Breast epithelium (tissue), 4 donors: ENCODE data around the gene NEK6. TPM values are rescaled to one million over a fixed set of nuclear protein-coding genes. Genes with fewer than 3 reads are reported as not detected.

ENCODE experiments used
- DNase-seq, 2 donors: peaks; one replicate each; pipeline ENCODE4 v3.0.0-alpha.2; 2019; ENCODE audit warnings: low spot score in 2 of 2
- H3K27ac ChIP-seq, 2 donors: fragments of 200-600 bp; sonication (generic) in 1 of 2; one replicate each; pipeline ENCODE4 v1.5.1; 2016 to 2019; ENCODE audit warnings: mild to moderate bottlenecking in 1 of 2
- H3K27me3 ChIP-seq, 2 donors: fragments of 200-600 bp; sonication (generic) in 1 of 2; one replicate each; pipeline versions ENCODE4 v1.5.1 to v1.6.0; 2017 to 2019; ENCODE audit warnings: control low read depth in 1 of 2, mild to moderate bottlenecking in 1 of 2
- H3K36me3 ChIP-seq: fragments of 200-600 bp; one replicate; pipeline ENCODE4 v1.5.1; 2019
- H3K4me1 ChIP-seq, 2 donors: fragments of 200-600 bp; sonication (generic); one replicate each; pipeline ENCODE4 v1.5.1; 2016 to 2019; ENCODE audit warnings: control low read depth in 1 of 2
- H3K4me3 ChIP-seq, 3 donors: fragments of 200-600 bp; sonication (generic); 1 replicate in 2 of 3; 2 replicates in 1 of 3; pipeline ENCODE4 v1.5.1; 2016 to 2019; ENCODE audit warnings: mild to moderate bottlenecking in 3 of 3, moderate library complexity in 2 of 3
- H3K9me3 ChIP-seq, 2 donors: fragments of 200-600 bp; sonication (generic) in 1 of 2; one replicate each; pipeline ENCODE4 v1.5.1; 2016 to 2019; ENCODE audit warnings: control low read depth in 1 of 2
- POLR2A ChIP-seq: fragments of 450-650 bp; IDR thresholded peaks from one replicate; pipeline ENCODE4 v1.6.1; 2016; ENCODE audit warnings: antibody characterized with exemption, mild to moderate bottlenecking, moderate library complexity
- POLR2AphosphoS5 ChIP-seq, 3 donors: sonication (generic); formaldehyde crosslinking; IDR thresholded peaks; one replicate each; pipeline ENCODE4 v1.6.1; 2017; ENCODE audit warnings: antibody characterized with exemption in 3 of 3
- intact Hi-C: fragments of 100-400 bp; cut with DNase I; formaldehyde crosslinking; loops from one replicate; pipeline ENCODE4 v1.15.1; 2023; ENCODE audit warnings: low total_unique reads
- total RNA-seq, 3 donors: library from RNA; depleted of rRNA; stranded (reverse); fragments of >200 nt; gene quantifications; one replicate each; pipeline ENCODE4 v1.1.0, GENCODE V29; 2016
- TF ChIP-seq, protein P1 (sequence below), 3 donors: fragments of 450-650 bp; IDR thresholded peaks; one replicate each; pipeline ENCODE4 v1.5.1; 2016 to 2017; ENCODE audit warnings: antibody characterized with exemption in 3 of 3, mild to moderate bottlenecking in 3 of 3, moderate library complexity in 3 of 3

NEK6 gene
- total RNA-seq, 3 donors from 2014 or later, result 17.8 to 31.5 (median 22.2) TPM

DNA sequence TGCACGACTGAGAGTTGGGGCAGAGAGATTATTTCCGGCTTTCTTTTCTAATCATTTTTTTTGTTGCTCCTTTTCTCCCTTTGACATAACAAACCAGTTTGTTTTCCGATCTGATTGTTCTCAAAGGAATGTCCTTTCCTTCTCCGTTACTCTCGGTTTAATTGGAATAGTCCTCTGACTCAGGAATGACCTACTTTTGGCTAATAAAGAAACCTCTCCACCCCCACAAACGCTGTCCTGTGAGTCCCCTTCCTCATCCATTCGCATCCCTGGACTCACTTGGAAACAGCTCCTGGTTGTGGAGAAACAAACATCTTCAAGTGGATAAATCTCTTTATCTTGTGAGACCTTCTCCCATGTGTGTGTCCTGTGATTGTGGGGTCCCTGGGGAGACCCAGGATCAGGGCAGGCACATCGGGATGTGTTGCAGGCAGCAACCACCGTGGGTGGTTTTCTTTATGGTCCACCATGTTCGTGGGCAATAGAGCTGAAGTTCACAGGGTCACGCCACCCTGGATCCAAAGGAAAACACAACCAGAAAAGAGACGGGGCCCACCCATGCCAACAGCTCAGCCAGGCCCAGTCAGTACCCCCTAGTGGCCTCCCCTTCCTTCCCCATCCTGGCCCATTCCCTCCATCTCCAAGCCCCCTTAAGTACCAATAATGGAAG is 45.2 kb upstream of the NEK6 start:
- Histone ChIP-seq H3K9me3 (no peaks in the 10 kb centered on the region), H3K36me3 (no peaks in the 10 kb centered on the region), H3K27ac (no peak overlapping the region), H3K4me3 (no peak overlapping the region), H3K27me3 (no peaks in the 10 kb centered on the region), H3K4me1 (no peaks in the 10 kb centered on the region)
- intact Hi-C loops, result no loop called here
- peak in 1 of 2 donors; percentile 7 for DNase-seq
- TF ChIP-seq POLR2A, result no peak
- TF ChIP-seq, protein P1, sequence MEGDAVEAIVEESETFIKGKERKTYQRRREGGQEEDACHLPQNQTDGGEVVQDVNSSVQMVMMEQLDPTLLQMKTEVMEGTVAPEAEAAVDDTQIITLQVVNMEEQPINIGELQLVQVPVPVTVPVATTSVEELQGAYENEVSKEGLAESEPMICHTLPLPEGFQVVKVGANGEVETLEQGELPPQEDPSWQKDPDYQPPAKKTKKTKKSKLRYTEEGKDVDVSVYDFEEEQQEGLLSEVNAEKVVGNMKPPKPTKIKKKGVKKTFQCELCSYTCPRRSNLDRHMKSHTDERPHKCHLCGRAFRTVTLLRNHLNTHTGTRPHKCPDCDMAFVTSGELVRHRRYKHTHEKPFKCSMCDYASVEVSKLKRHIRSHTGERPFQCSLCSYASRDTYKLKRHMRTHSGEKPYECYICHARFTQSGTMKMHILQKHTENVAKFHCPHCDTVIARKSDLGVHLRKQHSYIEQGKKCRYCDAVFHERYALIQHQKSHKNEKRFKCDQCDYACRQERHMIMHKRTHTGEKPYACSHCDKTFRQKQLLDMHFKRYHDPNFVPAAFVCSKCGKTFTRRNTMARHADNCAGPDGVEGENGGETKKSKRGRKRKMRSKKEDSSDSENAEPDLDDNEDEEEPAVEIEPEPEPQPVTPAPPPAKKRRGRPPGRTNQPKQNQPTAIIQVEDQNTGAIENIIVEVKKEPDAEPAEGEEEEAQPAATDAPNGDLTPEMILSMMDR (IDR thresholded peaks at IDR 0.05), result no peak
- no peak for TF ChIP-seq POLR2AphosphoS5 (IDR thresholded peaks at IDR 0.05)

DNA sequence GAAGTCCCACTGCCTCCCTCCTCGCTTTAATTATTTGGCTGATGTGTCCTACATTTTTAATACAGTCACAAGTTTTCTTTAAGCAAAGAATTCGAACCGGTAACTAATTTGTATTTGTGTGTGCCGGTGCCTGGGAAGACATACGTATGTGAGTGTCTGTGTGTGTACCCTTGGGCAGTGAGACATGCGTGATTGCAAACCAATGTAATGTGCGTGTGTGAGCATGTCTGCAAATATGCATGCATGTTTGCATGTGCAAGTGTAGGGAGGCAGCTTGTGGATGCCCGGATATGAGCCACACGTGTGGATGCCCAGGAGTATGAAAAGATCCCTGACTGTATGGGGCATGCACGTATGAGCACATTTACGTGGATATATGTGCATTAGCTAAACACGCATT is 44.4 kb upstream of the NEK6 start:
- peak in 1 of 2 donors; percentile 14 for DNase-seq
- intact Hi-C loops, result no loop called here
- H3K27me3 ChIP-seq, result no peaks in the 10 kb centered on the region
- no peak overlapping the region for H3K27ac ChIP-seq
- no peaks in the 10 kb centered on the region for H3K36me3 ChIP-seq
- no peaks in the 10 kb centered on the region for H3K9me3 ChIP-seq
- TF ChIP-seq, protein P1 (IDR thresholded peaks at IDR 0.05), result no peak
- no peak for TF ChIP-seq POLR2AphosphoS5 (IDR thresholded peaks at IDR 0.05)
- no peak overlapping the region for H3K4me3 ChIP-seq
- no peaks in the 10 kb centered on the region for H3K4me1 ChIP-seq

DNA sequence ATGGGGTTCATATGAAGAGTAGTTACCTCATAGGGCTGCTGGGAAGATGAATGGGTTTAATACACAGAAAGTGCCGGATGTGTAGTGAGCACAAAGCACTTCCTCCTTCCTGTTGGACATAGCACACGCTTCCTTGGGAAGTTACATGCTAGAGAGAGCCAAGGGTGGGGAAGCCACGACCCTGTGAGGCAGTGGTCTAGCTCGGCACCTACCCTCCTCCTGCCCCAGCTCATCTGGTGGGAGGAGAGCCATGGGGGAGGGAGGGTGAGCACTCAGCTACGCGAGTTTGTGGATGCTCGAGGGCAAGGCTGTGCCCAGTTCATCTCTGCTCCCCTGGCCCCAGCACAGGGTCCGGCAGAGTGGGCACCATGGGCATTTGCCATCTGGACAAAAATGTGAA is 43.6 kb upstream of the NEK6 start:
- TF ChIP-seq POLR2A, result no peak
- no peaks in the 10 kb centered on the region for H3K9me3 ChIP-seq
- H3K4me1 ChIP-seq, result no peaks in the 10 kb centered on the region
- no peaks in the 10 kb centered on the region for H3K36me3 ChIP-seq
- peak in 1 of 2 donors; percentile 28 for DNase-seq
- H3K27ac ChIP-seq, result no peak overlapping the region
- intact Hi-C loops, result no loop called here
- no peak overlapping the region for H3K4me3 ChIP-seq
- H3K27me3 ChIP-seq, result no peaks in the 10 kb centered on the region

DNA sequence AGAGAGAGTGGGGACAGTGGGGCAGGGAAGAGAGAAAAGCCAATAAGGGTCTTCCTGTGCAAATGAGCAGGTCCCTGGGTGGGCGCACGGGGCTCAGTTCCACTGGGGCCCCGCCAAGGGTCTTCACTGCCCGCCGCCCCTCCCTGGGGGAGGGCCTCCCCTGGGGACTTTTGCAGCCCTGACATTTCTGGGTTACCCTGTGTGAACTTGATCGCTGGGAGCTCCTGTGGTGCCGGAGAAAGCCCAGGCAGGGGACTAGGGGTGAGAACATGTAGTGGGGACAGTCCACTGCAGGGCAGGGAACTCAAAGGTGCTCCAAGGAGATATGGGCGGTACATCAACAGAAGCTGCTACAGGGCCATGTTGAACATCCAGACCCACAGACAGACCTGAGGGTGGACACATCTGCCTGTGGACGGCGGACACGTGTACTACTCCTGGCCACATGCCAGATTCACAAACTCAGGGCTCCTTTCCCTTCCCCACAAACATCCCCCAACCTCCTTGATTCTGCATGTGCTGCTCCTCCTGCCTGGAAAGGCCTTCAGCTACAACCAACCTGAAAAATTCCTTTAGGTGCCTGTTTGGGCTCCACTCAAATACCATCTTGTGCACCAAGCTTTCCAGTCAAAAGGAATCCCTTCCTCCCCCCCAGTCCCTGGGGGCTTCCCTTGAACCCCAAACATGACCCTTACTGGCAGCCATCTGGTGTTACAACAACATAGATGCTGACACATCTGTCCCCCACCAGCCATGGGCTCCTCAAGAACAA is 43.0 kb upstream of the NEK6 start:
- Histone ChIP-seq H3K4me1 (no peaks in the 10 kb centered on the region), H3K27me3 (no peaks in the 10 kb centered on the region), H3K27ac (no peak overlapping the region), H3K36me3 (no peaks in the 10 kb centered on the region), H3K4me3 (no peak overlapping the region), H3K9me3 (no peaks in the 10 kb centered on the region)
- intact Hi-C loops, result no loop called here
- TF ChIP-seq POLR2AphosphoS5 (IDR thresholded peaks at IDR 0.05), result no peak
- no peak for TF ChIP-seq POLR2A
- TF ChIP-seq, protein P1 (IDR thresholded peaks at IDR 0.05), result no peak
- peak in 1 of 2 donors; percentile 12 for DNase-seq

DNA sequence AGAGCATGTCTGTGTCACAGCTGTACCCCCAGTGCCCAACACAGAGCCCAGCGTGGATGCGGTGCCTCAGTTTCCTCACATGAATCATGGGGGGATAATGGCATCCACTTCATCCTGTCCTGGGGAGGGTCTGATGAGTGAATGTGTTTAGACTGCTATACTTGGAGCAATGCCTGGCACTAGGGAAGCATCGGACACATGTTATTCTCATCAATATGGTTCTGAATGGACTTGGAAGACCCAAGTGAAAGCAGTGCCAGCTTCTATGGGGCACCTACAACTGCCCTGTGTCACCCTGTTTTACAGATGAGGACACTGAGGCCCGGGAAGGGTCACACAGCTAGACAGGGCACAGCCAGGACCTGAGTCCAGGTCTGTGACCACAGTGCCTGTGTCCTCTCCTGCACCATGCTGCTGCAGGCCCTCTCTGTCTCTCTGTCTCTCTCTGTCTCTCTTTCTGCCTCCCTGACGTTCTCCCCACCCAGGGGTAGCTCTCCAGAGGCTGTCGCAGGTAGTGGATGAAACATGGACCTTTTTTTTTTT is 42.3 kb upstream of the NEK6 start:
- H3K9me3 ChIP-seq, result no peaks in the 10 kb centered on the region
- no peak overlapping the region for H3K4me3 ChIP-seq
- no peak for TF ChIP-seq POLR2A
- intact Hi-C loops, result no loop called here
- H3K4me1 ChIP-seq, result no peaks in the 10 kb centered on the region
- peak in 1 of 2 donors; percentile 12 for DNase-seq
- H3K27ac ChIP-seq, result no peak overlapping the region
- H3K36me3 ChIP-seq, result no peaks in the 10 kb centered on the region
- no peaks in the 10 kb centered on the region for H3K27me3 ChIP-seq

DNA sequence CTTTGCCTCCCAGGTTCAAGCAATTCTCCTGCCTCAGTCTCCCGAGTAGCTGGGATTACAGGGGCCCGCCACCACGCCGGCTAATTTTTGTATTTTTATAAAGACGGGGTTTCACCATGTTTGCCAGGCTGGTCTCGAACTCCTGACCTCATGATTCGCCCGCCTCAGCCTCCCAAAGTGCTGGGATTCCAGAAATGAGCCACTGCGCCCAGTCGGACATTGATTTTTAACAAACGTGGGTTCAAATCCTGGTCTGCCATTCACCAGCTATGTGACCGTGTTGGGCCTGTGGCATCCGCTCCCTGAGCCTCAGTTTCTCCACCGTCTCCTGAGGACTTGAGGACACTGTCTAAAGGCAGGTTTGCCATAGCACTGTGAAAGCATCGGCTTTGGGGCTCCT is 41.8 kb upstream of the NEK6 start:
- DNase-seq, result peak in 1 of 2 donors; percentile 28
- H3K4me1 ChIP-seq, result no peaks in the 10 kb centered on the region
- H3K27me3 ChIP-seq, result no peaks in the 10 kb centered on the region
- TF ChIP-seq, protein P1 (IDR thresholded peaks at IDR 0.05), result no peak
- TF ChIP-seq POLR2A (no peak), POLR2AphosphoS5 (IDR thresholded peaks at IDR 0.05) (no peak)
- no peak overlapping the region for H3K27ac ChIP-seq
- no peak overlapping the region for H3K4me3 ChIP-seq
- intact Hi-C loops, result no loop called here
- no peaks in the 10 kb centered on the region for H3K36me3 ChIP-seq
- no peaks in the 10 kb centered on the region for H3K9me3 ChIP-seq
